ENCODE results near the gene HOXC6.

Gene HOXC6

GRCh38 chr12:54002915-54003389 is 25.3 kb upstream of the HOXC6 start:
- no peak for DNase-seq

GRCh38 chr12:54003625-54004024 is 24.6 kb upstream of the HOXC6 start:
- no peak for DNase-seq

- no peak for DNase-seq
Measured at GRCh38 chr12:54004063-54004840, 24.0 kb upstream of the HOXC6 start.

GRCh38 chr12:54004841-54005530 is 23.3 kb upstream of the HOXC6 start:
- no peak for DNase-seq

- no peak for DNase-seq
Measured at GRCh38 chr12:54005531-54005852, 22.7 kb upstream of the HOXC6 start.

GRCh38 chr12:54005853-54006558 is 22.2 kb upstream of the HOXC6 start:
- peak; percentile 18 for DNase-seq

- no peak for DNase-seq
Measured at GRCh38 chr12:54006559-54007220, 21.6 kb upstream of the HOXC6 start.

GRCh38 chr12:54007538-54008259 is 20.5 kb upstream of the HOXC6 start:
- DNase-seq: no peak

- DNase-seq: no peak
Measured at GRCh38 chr12:54008260-54008552, 20.0 kb upstream of the HOXC6 start.

- no peak for DNase-seq
Measured at GRCh38 chr12:54009171-54010052, 18.8 kb upstream of the HOXC6 start.

GRCh38 chr12:54010053-54010971 is 17.9 kb upstream of the HOXC6 start:
- DNase-seq: no peak

- DNase-seq: no peak
Measured at GRCh38 chr12:54010972-54011664, 17.1 kb upstream of the HOXC6 start.

- no peak for DNase-seq
Measured at GRCh38 chr12:54011665-54012532, 16.3 kb upstream of the HOXC6 start.

GRCh38 chr12:54012631-54013409 is 15.4 kb upstream of the HOXC6 start:
- no peak for DNase-seq

- no peak for DNase-seq
Measured at GRCh38 chr12:54014377-54015017, 13.7 kb upstream of the HOXC6 start.

- no peak for DNase-seq
Measured at GRCh38 chr12:54015018-54015931, 13.0 kb upstream of the HOXC6 start.

All from NCI-H1105 treated with DMSO at 0.1 percent for 48 hours (cell line).